GM19043 (cell line): ENCODE data around the gene LARP1.
"Not testable (repeated sequence)": the region's sequence is repeated elsewhere in the genome, so short reads cannot be mapped to it uniquely, and the experiment has no call there.

Experiments
- ATAC-seq: cut with Tn5 transposase; IDR thresholded peaks from one replicate; pipeline ENCODE4 v1.9.1; 2021; ENCODE audit warnings: low read depth; ENCODE audit not compliant: unreplicated experiment

The LARP1 gene

DNA sequence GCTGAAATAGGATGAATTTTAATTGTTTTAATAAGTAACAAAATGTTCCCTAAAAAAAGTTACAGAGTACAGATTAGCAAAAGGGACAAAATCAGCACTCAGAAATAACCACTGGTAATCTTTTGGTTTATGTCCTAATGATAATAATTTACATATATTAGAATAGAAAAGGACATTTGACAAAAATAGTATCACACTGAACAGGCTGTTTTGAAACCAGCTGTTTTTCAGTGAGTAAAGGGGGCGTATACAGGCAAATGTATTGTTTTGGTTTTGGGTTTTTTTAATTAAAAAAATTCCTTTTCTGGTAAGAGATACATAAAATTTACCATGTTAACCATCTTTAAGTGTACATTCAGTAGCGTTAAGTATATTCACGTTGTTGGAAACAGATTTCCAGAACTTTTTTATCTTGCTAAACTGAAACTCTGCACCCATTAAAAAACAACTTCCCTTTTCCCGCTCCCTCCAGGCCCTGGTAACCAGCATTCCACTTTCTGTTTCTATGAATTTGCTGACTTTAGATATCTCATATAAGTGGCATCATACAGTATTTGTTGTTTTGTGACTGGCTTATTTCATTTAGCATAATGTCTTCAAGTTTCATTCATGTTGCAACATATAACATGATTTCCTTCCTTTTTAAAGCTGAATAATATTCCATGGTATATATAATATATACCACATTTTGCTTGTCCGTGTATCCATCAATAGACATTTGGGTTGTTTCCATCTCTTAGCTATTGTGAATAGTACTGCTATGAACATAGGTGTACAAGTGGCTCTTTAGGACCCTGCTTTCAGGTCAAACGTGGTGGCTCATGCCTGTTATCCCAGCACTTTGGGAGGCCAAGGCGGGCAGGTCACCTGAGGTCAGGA lies 20.6 kb upstream of the LARP1 start:
- no peak for ATAC-seq

DNA sequence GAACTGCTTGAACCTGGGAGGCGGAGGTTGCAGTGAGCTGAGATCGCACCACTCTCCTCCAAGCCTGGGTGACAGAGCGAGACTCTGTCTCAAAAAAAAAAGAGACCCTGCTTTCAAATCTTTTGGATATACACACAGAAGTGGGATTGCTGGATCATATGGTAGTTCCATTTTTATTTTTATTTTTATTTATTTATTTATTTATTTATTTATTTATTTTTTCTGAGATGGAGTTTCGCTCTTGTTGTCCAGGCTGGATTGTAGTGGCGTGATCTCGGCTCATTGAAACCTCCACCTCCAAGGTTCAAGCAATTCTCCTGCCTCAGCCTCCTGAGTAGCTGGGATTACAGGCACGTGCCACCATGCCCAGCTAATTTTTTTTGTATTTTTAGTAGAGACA lies 19.8 kb upstream of the LARP1 start:
- ATAC-seq: not testable (repeated sequence)

DNA sequence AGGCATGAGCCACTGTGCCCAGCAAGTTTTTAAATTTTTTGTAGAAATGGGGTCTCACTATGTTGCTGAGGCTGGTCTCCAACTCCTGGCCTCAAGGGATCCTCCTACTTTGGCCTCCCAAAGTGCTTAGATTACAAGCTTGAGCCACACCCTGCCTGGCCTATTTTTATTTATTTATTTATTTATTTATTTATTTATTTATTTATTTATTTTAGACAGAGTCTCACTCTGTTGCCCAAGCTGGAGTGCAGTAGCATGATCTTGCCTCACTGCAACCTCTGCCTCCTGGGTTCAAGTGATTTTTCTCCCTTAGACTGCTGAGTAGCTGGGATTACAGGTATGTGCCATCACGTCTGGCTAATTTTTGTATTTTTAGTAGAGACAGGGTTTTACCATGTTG lies 18.8 kb upstream of the LARP1 start:
- ATAC-seq: not testable (repeated sequence)

- no peak for ATAC-seq
Observed at GRCh38 chr5:154737667-154738320, 17.4 kb upstream of the LARP1 start.

DNA sequence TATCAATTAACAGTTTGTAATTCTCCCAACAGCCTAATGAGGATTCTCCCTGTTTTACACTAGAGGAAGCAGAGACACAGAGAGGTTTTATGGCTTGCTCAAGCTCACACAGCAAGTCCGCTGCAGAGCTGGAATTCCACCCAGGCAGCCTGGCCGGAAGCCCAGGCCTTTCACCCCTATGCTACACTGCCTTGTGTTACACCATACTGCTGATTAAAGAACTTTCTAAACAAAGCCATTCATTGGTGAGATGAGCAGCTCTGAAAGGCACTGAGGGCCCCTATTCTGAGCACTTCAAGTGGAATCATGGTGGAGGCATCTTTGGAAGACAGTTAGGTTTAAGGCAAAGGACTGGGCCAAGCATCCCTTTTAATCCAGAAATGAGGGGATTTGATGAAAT lies 14.7 kb upstream of the LARP1 start:
- ATAC-seq: no peak

DNA sequence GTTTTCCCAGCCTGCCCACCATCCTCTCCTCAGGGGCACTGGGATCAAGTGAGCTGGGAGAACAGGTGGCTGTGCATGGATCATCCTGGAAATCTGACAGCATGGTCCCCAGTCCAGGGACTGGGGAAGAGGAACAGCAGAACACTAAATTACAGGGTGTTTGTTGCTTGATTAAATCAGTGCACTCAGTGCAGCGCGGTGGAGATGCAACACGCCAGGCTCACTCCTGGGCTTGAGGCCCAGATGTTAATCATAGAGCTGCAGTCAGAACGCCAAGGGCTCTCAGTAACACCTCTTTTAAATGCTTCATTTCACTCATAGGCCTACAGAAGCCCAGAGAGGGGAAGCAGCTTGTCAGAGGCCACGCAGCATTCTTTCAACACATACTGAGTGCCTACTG lies 14.2 kb upstream of the LARP1 start:
- ATAC-seq: no peak

GRCh38 chr5:154741415-154741814 lies 13.8 kb upstream of the LARP1 start:
- no peak for ATAC-seq

DNA sequence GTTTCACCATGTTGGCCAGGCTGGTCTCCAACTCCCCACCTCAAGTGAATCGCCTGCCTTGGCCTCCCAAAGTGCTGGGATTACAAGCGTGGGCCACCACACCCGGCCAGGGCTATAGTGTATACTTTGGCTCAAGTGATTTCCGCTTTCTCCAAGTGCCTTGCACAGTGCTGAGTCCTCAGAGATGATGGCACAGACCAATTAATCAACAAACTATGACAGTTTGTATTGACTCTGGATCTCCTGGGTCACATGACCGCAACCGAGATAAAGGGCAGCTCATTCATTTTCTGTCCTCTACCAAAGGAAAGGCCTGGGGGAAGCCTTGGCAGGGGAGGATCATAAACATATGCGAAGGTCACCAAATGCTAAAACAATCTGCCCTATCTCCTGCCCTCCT lies 11.4 kb upstream of the LARP1 start:
- ATAC-seq: no peak

- no peak for ATAC-seq
Observed at GRCh38 chr5:154745349-154745748, 9.8 kb upstream of the LARP1 start.

- ATAC-seq: no peak
Observed at GRCh38 chr5:154749491-154749890, 5.7 kb upstream of the LARP1 start.

DNA sequence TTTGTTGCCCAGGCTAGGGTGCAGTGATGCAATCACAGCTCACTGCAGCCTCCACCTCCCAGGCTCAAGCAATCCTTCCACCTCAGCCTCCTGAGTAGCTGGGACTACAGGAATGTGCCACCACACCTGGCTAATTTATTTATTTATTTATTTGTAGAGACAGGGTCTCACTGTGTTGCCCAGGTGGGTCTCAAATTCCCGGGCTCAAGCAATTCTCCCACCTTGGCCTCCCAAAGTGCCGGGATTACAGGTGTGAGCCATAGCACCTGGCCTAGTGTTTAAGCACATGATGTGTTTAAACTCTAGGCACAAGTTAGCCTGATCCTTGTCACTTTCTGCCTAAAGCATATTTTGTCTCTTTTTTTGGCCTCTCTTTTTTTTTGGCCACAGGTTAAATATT lies 4.5 kb upstream of the LARP1 start:
- ATAC-seq: not testable (repeated sequence)

DNA sequence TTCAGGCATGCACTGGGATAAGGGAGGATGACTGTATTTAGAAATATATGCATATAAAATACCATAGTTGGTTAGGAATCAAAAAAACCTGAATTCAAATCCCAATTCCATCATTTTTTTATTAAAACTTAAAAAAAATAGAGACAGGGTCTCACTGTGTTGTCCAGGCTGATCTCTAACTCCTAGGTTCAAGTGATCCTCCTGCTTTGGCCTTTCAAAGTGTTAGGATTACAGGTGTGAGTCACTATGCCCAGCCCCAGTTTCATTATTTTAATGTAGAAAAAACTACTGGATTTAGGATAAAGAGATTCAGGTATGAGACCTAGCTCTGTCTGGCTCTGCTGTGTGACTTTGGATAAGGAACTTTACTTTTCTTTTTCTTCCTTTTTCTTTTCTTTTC lies 3.3 kb upstream of the LARP1 start:
- no peak for ATAC-seq

DNA sequence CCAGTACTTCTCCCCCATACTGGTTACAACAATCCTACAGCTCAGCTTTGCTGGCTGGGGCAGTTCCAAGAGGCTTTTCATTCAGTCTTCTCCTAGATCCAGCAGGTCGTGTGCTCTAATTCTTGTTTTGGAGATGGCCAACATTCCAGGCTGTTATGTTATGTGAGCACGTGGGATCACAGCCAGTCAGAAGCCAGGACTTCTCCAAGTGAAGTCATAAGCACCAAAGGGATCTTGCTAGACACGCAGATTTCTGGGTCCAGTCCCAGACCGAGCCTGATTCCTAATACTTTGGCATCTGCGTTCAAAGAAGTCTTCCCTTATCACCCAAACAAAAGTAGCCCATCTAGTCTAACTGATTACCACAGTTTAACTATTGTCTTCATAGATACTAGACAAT lies 1.4 kb upstream of the LARP1 start:
- no peak for ATAC-seq

GRCh38 chr5:154754460-154755360 lies 467 bp upstream of the LARP1 start:
- peak; percentile 87 for ATAC-seq

DNA sequence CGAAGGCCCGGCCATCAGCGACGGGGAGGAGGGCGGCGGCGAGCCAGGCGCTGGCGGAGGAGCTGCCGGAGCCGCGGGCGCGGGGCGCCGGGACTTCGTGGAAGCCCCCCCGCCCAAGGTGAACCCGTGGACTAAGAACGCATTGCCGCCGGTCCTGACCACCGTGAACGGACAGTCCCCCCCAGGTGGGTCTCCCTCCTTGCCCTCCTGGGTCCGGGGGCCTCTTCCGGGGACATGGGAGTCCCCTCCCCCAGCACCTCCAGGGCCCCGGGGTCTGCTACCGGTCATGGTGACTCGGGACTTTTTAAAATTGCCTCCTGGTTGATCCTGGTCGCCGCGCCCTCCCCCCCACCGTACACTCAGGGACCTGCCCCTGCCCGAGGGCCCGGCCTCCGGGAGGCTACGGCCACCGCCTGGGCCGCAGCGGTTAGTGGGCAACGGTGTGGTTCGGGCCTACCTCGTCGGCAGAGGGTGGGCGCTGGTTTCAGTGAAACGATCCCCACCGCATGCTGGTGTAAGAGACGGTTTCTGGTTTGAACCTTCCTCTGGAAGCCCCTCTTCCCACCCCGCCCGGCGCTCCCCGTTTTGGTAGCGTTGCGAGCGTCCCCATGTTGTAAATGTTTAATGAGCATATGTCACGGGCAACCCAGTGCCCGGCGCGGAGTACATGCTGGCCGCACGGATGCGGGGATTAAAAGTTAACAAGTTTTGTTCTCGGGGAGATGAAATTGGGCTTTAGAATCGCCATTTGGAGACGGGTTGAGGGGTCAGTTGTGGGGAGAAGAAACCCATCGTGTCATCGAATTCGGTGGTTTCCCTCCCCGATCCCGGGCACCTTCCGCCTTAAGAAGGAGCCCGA lies 1.1 kb downstream of the LARP1 start:
- no peak for ATAC-seq

DNA sequence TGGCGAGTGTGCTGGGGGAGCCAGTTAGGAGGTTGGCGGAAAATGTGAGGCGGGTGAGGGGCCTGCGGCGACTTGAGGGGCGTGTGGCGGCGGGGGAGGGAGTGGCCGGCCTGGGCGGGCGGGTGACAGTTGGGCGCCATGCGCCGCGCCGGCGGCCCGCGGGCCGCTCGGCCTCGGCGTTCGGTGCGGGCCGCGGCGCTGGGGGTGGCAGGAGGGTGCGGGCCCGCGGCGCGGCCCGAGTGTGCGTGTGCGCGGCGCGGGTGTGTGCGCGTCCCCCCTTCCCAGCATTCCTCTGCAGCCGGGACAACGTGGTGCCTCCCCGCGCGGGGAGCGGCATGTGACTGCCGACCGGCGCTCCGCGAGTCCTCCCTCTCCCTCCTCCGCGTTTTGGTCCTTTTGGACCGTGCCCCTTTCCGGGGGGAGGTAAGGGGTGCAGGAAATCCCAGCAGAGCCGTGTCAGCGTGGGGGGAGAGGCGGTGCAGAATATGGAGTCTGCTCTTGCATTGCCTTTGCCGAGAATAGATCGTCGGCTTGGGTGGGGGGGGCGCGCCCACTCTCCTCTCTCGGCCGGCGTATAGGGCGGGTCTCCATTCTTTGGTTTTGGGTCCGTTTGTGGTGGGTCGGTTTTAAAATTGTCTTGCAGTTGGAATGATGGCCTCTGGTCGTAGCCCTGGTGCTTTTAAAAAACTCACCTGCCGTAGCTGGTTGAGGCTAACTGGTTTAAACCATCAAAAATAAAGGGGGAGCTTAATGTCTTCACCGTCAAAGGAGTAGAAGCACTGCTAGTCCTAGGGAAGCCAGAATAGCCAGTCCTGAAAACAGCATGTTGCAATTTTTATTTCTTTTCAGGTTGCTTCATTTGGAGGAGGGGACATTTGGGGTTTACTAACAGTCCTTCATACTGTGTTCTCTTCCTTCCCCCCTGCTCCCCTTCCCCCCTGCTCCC lies 2.0 kb downstream of the LARP1 start:
- no peak for ATAC-seq

DNA sequence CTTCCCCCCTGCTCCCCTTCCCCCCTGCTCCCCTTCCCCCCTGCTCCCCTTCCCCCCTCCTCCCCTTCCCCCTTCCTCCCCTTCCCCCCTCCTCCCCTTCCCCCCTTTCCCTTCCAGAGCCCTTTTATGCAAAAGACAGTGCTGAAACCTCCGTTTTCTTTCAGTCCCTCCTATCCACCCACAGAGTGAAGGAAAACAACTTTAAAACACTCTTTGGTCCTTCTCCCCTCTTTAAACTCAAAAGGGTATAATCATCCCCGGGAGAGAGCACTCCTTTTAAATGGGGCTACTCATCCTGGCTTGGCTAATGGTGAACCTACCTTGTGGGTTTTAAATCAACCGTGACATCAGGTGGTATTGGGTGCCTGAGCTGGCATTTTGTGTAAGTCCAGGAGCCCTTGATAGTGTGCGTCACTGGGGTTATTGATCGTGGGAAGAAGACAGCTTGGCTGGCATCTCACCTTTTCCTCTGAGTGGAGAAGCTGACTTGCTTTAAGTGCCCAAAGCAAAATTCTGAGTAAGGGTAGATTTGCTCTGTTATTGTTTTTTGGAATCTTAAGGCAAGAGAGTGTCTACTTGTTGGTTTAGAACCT lies 2.7 kb downstream of the LARP1 start:
- no peak for ATAC-seq

GRCh38 chr5:154758493-154758892 lies 3.3 kb downstream of the LARP1 start:
- no peak for ATAC-seq

DNA sequence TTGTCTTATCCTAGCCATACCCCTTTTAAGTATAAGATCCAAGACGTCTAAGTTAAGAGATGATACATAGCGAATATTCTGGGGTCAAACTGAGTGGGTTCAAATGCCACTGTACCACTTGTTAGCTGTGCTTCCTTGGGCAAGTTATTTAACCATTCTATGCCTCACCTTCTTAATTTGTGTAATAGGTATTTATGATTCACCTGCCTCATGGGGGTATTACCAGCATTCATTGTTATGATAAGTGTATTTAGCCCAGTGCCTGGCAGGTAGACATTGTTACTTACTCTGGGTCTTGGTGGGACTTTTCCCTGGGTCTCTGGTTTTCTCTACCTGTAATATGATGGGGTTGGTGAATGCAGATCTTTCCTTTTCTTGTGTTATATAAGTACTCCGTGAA lies 3.8 kb downstream of the LARP1 start:
- ATAC-seq: no peak
